NCI-H146 treated with DMSO at 0.1 percent for 48 hours (cell line): ENCODE results near the gene GPR61.

Source experiments
- DNase-seq: peaks from one replicate; lab custom pipeline; 2025; ENCODE audit not compliant: unreplicated experiment; lab: John Stamatoyannopoulos, UW

GPR61 gene

DNA sequence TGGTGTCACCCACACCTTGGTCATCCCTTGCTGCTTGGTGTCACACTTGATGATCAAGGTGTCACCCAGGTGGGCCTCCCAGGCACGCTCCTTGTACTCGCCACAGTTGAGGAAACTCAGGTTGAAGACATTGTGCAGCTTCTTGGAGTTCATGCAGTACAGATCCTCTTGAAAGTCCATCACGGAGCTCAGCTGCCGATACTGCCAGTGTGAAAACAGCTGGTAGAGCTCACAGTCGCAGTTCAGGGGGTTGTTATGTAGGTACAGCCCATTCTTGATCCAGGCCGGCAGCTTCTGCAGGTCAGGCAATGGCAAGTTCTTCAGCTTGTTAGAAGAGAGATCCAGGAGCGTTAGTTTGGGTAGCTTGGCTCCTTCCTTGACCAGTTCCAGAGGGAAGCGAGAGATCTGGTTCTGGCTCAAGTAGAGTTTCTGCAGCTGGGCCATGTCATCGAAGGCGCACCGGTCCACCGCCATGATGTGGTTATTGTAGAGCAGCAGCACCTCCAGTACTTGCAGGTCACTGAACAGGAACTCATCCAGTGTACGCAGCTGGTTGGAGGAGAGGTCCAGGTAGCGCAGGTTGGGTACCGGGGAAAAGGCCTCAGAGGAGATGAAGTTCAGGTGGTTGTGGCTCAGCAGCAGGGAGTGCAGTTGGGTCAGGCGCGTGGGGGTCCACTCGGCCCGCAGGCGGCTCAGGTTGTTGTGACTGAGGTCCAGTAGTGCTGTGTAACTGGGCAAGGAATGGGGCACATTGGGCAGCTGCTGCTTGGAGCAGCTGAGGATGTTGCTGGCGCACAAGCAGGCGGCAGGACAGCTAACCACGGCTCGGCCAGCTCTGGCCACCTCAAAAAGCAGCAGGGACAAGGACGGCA lies 31.4 kb upstream of the GPR61 start:
- no peak for DNase-seq

DNA sequence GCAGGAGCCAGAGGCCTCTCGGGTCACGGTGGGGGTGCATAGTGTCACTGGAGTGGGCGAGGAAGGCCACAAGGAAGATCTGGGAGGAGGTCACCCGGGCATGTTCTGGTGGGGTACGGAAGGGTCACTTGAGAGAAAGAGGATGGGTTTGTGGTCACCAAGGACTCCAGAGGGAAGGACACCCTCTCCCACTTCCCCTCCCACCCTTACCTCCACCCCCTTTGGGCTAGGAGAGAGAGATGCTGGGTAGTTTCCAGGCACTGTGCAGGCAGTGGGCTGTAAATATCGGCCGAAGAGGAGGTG lies 30.8 kb upstream of the GPR61 start:
- DNase-seq = no peak

DNA sequence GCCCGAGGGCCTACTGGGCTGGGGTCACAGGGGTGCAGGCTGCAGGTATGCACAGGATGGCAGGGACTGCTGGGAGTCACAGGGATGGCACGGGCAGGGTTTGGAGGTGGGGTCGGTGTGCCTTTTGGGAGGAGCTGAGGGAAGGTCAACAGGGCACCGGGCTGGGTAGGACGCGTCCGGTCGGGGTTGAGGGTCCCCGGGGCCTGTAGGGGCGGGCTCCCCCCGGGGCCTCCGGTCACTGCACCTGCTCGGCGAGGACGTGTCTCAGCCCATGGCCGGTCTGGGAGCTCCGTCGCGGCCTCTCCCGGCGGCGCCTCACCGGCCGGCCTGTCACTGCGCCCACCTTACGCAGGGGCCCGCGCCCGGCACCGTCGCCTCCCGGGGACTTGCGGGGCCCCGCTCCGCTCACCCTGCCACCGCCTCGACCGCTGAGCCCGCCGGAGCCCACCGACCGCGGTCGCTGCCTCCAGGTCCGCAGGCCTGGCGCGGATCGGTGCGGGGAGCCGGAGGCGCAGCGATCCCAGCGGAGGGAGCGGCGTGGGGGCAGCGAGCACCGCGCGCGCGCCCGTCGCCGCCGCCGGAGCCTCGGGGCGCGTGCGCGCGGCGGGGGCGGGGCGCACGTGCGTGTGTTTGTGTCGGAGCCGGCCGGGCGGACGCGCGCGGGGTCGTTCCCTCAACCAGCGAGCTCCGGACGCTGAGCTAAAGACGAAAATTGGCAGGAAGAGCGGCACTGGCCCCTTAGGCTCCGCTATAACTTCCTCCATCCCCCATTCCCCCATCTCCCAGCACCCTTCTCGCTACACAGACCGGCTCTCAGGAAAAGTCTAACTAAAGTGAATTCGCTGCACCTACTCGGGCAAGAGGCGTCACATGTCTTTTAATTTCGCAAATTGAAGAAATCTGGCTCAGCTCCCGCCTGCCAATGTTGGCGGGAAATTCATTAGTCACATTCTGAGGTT lies 30.2 kb upstream of the GPR61 start, which contains the start of gene AMIGO1:
Gene AMIGO1 (minus strand): TSS at position 552 of the 959 bp plus-strand sequence. CDS start 815 bp downstream, outside the sequence.
- DNase-seq = peak; percentile 29

DNA sequence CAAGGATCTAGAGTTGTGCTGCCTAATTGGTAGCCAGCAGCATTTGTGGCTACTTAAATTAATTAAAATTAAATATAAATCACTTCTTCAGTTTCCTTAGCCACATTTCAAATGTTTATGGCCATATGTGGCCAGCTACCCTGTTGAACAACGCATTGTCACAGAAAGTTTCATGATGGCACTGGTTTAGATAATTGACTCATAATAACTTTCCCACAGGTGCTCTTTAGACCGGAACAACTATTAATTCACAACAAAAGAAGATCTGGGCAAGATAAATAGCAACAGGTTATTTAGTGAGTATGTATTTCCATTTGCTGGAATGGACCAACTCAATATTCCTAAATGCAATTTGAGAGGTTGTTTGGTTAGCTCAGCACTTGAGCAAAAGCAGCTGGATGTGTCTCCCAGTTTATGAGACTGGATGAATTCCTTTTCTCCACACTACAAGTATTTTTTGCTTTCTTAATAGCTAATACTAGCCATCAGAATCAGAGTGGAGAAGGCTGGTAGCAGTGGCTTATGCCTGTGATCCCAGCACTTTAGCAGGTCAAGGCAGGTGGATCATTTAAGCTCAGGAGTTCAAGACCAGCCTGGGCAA lies 26.5 kb upstream of the GPR61 start:
- peak; percentile 47 for DNase-seq

DNA sequence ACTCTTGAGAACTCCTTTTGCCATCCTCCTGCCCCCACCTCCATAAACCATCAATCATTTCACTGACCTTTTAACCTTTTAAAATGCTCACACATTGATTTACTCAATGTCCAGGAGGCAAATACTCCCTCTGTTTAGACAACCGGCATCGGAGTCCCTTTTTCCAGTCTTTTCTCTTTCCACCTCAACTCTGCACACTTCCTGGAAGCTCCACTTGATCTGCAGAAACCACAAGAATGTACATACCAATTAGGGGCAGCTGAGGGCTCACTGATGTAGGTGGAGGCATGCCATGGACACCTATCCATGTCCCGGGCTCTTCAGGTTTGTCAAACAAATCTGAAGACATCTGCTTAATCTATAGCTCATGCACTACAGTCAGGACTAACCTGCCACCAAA lies 24.8 kb upstream of the GPR61 start:
- no peak for DNase-seq

DNA sequence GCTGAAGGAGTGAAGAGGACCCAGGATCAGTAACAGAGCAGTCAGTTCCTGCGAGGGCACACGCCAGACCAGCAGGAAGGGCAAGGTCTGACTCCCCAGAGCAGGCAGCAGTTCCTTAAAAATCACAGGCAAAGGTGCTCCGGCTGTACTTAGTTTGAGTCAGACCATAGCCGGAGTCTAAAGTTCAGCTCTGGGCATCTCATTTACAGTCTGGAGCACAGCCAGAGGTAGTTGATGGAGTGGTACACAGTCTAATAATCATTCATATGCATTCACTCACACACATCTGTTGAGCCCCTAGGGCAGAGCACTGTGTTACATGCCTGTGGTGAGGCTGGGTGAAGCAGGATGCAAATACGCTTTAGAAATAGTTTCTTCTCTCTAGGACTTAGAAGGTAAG lies 22.8 kb upstream of the GPR61 start:
- DNase-seq = no peak

DNA sequence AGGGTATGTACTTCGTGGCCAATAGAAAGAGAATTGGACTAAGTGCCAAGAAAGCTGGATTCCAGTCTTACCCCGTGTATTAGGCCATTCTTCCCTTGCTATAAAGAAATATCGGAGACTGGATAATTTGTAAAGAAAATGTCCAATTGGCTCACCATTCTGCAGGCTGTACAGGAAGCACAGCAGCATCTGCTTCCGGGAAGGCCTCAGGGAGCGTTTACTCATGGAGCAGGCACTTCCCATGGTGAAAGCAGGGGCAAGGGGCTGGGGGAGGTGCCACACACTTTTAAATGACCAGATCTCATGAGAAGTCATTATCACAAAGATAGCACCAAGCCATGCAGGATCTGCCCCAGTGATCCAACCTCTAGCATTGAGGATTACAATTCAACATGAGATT lies 22.3 kb upstream of the GPR61 start:
- no peak for DNase-seq

DNA sequence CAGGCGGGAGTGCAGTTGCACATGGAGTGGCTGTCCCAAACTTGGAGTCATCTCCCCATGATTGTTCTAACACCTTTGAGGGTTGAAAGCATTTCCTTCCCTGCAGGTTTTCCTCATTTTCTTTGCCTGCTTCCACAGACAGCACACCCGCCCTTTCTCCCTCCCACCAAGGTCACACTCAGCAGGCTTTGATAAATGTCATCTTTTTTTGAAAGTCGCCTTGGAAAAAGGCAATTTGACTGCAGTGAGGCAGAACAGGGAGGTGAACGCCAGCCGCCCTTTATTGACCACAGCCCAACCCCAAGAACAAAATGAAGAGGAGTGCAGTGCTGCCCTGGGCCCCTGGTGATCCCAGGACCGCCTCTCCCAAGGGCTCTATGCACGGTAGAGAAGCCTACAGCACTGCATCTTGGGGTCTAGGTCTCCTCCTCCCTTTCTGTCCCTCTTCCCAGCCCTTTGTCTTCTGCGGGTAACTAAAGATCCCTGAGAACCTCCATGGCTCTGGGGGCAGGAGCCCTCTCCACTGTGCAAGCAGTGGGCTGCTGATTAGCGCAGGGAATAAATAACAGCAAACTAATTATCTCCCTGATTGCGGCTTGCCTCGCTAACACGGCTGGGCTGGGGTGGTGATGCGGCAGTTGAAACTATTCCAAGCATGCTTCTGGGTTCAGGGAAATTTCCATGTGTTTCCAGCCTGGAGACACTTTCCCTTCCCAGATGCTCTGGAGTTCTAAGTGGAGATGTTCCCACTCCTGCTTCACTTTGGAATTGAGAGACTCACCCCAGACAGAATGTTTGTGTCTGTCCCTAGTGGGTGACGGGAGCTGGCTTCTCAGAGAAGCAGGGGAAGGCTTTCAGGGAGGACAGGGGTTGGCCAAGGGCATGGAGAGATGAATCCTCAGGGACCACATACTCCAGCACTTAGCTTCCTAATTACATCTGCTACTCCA lies 18.4 kb upstream of the GPR61 start:
- DNase-seq = no peak

DNA sequence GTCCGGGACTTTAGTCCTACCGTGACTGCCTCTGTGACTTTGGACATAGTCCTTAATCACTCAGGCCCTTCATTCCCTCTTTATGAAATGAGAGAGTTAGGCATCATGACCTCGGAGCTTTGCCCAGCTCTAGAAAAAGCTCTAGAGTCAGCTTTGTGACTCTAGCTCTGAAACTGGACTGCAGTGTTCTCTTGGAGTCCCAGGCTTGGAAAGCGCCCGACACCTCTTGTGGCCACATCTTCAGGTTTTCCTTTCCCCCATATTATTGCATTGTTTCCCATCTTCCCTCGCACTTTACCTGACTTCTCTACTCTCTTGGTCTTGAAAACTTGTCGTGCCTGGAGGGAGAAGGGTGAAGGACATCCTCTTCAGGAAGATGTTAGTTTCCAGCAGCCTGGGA lies 17.6 kb upstream of the GPR61 start:
- DNase-seq = no peak

DNA sequence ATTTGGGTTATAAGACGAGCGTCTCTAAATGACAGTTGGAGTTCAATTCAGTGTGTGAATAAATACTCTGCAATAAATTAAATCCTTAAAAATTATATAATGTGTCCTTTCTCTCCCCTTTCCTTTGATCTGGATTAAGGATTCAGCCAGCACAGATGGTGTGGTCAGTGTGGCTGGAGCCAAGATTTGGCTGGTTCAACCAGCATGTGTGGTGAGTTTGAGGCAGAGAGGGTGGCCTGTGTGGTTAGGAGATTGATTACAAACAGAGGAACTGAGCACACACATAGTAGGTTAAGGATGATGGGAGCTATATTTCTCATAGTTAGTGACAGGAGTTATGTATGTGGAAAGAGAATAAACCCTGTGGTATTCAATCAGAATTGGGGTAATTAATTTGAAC lies 16.0 kb upstream of the GPR61 start:
- no peak for DNase-seq

DNA sequence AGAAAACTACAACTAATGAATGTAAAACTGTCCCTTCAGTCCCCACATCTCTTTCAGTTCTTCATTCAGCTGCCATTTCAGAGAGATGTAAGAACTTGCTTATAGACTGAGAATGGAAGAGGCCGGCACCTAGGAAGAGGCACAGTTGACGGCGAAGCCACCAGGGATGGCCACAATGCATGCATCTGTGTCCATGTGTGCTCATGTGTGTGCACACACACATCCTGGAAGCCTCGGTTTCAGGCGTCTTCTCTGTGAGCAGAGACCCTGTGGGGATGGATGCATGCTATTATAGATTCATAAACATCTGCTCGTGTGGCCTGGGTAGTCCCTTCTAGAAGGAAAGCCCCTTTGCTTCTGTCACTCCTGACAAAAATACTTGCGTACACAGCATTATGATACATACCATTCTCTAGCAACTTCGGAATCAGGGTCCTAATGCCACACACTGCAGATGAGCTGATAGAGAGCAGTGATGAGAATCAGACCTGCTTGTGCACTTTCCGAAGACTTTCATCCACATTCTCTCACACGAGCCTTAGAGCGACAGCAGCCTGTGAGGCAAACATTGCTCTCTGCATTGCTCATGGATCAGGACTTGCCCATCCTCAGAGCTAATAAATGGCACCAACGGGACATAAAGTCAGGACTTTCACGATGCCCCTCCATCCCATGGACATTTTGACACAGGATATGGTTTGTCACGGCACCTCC lies 12.4 kb upstream of the GPR61 start:
- DNase-seq = no peak

DNA sequence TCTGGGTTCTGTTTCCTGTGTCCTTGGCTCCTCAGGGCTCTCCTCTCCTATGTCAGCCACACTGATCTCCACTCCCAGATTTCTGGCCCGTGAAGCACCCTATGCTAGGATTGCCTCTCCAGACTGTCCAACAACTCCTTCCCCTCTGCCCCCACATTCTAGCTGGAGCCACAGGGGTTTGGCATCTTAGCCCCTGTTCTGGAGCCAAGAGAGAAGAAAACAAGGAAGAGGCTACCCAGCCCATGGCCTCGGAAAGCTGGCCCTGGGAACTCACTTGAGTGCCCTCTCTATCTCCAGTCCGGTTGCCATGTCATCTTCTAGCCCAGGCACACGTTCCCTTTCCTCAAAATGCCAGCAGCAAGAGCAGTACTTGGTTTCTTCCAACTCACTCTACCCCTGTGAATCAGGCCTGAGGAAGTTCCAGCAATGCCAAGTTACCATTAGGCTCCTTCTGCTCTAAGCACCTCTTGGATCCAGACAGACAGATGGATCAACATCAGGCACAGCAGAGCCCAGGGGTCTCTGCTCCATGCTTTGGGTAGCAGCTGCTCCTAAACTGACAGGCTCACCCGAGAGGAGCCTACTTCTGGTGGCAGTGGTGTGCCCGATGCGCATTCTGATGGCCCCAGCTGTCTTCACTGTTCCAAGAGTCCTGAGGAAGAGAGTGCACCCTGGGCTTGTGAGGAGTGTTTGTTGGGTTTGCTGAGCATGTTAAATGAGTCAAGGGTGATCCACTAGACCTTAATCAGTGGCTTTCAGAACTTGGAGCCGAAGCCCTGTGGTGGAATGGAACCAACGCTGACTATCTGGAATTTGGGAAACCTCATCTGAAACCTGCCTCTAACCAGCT lies 11.6 kb upstream of the GPR61 start:
- DNase-seq = no peak

DNA sequence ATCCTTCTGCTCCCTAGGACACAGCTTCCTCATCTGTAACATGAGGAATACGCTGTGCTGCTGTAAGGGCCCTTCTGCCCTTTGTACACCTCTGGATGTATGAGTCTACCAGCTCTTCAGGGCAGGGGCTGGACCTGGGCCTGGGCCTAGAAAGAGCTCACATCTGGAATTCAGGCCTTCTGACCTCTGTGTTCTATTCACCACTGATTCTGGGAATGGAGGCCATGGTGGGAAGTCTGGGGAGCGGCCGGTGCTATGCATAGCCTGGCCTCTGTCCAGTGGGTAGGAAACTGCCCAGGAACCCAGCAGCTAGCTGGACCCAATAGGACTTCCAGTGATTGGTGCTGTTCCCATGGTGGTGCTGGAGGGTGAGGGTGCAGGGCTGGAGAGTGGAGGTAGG lies 11.0 kb upstream of the GPR61 start:
- no peak for DNase-seq

DNA sequence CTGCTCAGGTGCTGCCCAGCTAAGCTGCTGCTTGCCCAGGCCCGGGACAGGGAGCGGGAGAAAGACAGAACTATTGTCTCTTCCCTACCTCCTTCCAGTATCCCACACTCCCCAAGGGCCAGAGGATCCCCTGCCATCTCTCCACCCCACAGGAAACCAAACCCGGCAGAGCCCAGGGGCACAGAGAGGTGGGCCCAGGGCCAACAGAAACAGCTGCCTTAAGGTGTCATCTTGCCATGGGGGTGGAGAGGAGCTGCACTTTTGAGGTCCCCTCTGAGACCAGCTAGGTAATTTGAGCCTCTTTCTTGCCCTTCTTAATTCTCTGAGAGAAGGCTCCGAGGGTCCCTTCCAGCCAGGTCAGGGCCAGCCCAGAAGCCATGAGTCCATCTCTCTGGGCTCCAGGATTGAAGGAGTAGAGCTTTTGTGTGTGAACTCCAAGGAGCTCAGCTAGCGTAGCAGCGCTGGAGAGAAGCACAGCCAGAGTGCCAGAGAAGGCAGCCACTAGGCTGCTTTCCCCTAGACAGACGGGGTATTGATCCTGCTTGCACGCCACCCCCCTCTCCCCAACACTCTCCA lies 9.7 kb upstream of the GPR61 start:
- DNase-seq = no peak

DNA sequence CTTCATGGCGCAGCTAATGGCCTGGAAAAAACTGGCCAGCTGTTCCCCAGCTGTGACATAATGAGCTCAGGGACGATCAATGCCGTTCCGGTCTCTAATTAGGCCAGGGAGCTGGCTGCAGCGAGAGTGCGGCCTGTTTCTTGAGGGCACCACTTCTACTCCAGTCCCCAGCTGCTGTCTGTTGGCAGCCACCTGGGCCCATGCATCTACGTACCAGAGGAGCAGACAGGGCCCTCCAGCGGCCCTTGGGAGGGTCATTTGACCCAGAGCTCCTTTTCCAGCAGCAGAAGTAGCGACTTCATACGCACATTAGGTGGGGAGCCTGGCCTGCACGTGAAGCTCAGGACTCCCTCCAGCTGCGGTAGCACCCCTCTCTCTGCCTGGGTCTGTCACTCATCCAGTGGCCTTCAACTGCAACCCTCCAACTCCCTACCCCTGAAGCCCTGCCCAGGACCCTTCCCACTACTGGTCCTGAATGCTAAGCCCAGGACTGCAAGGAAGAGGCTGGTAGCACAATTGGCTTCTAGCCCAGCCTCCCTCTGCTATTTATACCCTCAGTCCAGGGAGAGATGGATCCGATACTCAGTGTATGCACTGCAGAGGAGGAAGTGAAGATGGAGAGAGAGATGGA lies 9.1 kb upstream of the GPR61 start:
- DNase-seq = no peak

DNA sequence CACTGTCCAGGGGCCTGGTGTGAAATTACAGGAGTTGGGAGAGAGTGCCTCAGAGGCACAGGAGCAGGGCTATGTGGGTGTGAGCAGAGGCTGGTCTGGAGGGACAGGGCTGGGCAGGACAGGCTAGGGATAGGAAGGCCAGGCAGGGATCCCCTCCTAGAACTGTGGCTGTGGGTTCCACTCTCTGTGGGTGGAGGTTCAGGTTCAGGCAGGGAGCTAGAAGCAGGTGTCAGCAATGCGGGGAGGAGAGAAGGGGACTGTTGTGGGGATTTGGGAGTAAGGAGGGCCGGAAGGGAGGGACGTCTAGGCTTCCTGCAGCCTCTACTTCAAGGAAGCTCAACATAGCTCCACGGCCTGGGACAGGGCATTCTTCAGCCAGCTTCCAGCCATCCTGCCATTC lies 8.3 kb upstream of the GPR61 start:
- no peak for DNase-seq

DNA sequence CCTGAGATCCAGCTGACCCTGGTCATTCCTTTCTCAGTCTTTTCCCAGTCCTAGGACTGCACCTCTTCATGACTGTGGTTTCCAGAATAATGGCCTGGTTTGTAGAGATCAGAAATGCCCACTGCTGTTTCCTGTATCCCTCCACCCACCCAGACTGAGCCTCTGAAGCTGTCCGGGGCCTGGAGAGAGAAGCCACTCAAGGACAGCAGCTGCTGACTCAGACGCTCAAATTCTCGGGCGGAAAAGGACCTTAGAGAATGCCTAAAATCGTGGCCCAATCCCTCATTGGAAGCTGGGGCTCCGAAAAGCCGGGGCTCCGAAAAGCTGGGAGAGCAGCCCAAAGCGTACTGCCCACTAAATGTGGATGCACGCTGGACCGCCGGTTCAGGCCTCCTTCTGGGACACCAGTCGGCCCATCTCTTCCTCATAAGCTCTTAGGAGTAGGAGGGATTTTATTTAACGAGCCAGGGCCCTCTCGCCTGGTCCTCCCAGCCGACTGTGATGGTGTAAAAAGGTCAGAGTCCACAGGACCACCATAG lies 7.8 kb upstream of the GPR61 start:
- no peak for DNase-seq
